ENCODE results near the gene NANS.

DNA sequence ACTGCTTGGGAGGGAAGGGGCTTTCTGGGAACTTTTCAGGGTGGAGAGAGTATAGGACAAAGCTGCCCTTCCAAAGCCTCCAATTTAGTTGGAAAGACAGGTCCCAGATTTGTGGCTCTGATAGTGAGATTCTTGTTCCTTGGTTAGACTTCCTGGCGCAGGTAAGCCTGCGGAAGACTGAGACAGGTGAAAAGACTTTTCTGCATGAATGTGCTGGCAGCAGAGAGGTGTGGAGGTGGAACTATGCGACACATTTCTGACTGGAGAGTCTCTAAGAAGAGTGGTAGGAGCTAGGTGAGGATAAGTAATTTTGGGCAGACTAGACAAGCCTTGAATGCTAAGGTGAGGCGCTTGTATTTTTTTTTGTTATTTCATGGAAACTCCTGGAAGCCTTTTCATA lies 29.9 kb downstream of the NANS start:
- TF ChIP-seq CTCF (IDR thresholded peaks at IDR 0.05) (no peak), POLR2A (IDR thresholded peaks at IDR 0.05) (no peak)
